ENCODE data around the gene PTPRCAP. TPM values are rescaled to one million over a fixed set of nuclear protein-coding genes. Genes with fewer than 3 reads are reported as not detected.
"Not testable (repeated sequence)": the region's sequence is repeated elsewhere in the genome, so short reads cannot be mapped to it uniquely, and the experiment has no call there.

The PTPRCAP gene, protein sequence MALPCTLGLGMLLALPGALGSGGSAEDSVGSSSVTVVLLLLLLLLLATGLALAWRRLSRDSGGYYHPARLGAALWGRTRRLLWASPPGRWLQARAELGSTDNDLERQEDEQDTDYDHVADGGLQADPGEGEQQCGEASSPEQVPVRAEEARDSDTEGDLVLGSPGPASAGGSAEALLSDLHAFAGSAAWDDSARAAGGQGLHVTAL
- polyA plus RNA-seq = 1 to 10 TPM; 6.2 to 6.5 TPM

DNA sequence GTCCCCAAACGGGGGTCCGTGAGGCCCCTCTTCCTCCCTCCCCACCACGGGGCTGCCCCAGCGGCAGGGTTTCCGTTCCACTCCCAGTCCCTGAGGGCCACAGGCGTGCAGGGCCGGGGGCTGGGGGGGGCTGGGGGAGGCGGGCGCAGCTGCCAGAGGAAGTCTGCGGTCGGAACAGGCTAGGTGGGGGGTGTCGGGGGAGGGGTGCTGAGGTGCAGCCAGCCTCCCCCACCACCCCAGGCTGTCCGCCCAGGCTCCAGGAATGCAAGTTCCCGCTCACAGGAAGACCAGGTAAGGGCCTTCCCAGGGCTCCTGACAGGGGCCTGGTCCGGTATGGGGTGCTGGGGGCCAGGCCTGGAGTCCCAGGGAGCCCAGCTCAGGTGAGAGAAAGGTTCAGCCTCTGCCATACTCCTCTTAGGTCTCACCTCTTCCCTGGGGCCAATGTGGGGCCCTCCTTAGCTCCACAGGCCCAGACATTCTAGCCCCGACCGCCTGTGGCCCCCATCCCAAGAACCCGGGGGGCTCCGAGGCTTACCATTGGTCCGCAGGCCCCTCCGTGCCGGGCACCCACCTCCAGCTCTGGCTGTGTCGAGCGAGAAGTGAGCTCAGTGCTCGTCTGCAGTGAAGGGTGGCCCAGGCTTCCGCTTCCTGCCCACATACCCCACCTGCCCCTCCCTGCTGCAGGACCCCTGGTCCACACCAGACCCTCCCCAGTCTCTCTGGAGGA is at the start of gene PTPRCAP:
TSS of gene PTPRCAP (minus strand) at position 601 of the 727 bp plus-strand sequence. CDS start at position 538, 63 bp downstream.
- H3K9me3 ChIP-seq (ENCODE audit: control insufficient read depth in 2 of 2, insufficient read depth in 1 of 2, low read depth in 1 of 2, low read length in 1 of 2) = no peaks in the 10 kb centered on the region
- no peaks in the 10 kb centered on the region for H3K27me3 ChIP-seq (ENCODE audit: control insufficient read depth in 1 of 2, insufficient read depth in 2 of 2, low read length in 2 of 2)
- WGBS, 2 donors = 69% methylated on average over 17 to 26 of the region's 26 CpGs
- H3K4me3 ChIP-seq (ENCODE audit: low read depth in 1 of 2, low read length in 2 of 2) = peak within 1 kb of the TSS; percentile 25 to 40
- H3K27ac ChIP-seq (ENCODE audit: low read depth in 2 of 2, low read length in 1 of 2) = peak within 1 kb of the TSS; percentile 70 to 85
- H3K36me3 ChIP-seq (ENCODE audit: control insufficient read depth in 2 of 2, insufficient read depth in 2 of 2, low read length in 1 of 2) = peaks cover 3 to 80% of the 10 kb centered on the region in 2 donors
- H3K4me1 ChIP-seq (ENCODE audit: control insufficient read depth in 2 of 2, insufficient read depth in 2 of 2, low read length in 1 of 2) = peaks cover 13 to 30% of the 10 kb centered on the region in 2 donors

- Histone ChIP-seq H3K4me3 (ENCODE audit: low read depth in 1 of 2, low read length in 2 of 2) (no peak overlapping the region), H3K27me3 (ENCODE audit: control insufficient read depth in 1 of 2, insufficient read depth in 2 of 2, low read length in 2 of 2) (no peaks in the 10 kb centered on the region), H3K4me1 (ENCODE audit: control insufficient read depth in 2 of 2, insufficient read depth in 2 of 2, low read length in 1 of 2) (peaks cover 4 to 19% of the 10 kb centered on the region in 2 donors), H3K9me3 (ENCODE audit: control insufficient read depth in 2 of 2, insufficient read depth in 1 of 2, low read depth in 1 of 2, low read length in 1 of 2) (no peaks in the 10 kb centered on the region), H3K27ac (ENCODE audit: low read depth in 2 of 2, low read length in 1 of 2) (no peak overlapping the region), H3K36me3 (ENCODE audit: control insufficient read depth in 2 of 2, insufficient read depth in 2 of 2, low read length in 1 of 2) (peaks cover 0 to 27% of the 10 kb centered on the region in 2 donors)
- WGBS, 2 donors = 83% methylated on average over 18 to 20 of the region's 20 CpGs
Observed at GRCh38 chr11:67486481-67487195, 49.2 kb upstream of the PTPRCAP start.

DNA sequence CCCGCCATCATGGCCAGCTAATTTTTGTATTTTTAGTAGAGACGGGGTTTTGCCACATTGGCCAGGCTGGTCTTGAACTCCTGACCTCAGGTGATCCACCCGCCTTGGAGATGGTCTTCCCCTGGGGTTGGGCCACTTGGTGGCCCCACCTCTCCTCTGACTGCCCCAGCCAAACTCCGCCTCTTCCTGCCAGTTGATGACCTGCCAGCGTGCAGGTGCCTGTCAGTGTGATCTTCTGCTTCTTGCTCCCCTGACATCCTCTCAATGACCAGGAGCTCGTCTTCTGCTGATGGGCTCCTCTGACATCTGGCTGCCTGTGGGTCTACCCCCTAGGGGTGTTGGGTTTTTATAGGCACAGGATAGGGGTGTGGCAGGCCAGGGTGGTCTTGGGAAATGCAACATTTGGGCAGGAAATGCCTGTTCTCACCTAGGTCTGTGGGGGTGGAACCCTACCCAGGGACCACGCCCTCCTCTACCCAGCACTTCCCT is 48.4 kb upstream of the PTPRCAP start:
- H3K9me3 ChIP-seq (ENCODE audit: control insufficient read depth in 2 of 2, insufficient read depth in 1 of 2, low read depth in 1 of 2, low read length in 1 of 2); H3K27ac ChIP-seq (ENCODE audit: low read depth in 2 of 2, low read length in 1 of 2); H3K4me3 ChIP-seq (ENCODE audit: low read depth in 1 of 2, low read length in 2 of 2); H3K27me3 ChIP-seq (ENCODE audit: control insufficient read depth in 1 of 2, insufficient read depth in 2 of 2, low read length in 2 of 2): not testable (repeated sequence)
- peaks cover 0 to 19% of the 10 kb centered on the region in 2 donors for H3K36me3 ChIP-seq (ENCODE audit: control insufficient read depth in 2 of 2, insufficient read depth in 2 of 2, low read length in 1 of 2)
- peaks cover 4 to 19% of the 10 kb centered on the region in 2 donors for H3K4me1 ChIP-seq (ENCODE audit: control insufficient read depth in 2 of 2, insufficient read depth in 2 of 2, low read length in 1 of 2)
- 65 to 75% methylated on average over 7 of the region's 7 CpGs for WGBS, 2 donors

DNA sequence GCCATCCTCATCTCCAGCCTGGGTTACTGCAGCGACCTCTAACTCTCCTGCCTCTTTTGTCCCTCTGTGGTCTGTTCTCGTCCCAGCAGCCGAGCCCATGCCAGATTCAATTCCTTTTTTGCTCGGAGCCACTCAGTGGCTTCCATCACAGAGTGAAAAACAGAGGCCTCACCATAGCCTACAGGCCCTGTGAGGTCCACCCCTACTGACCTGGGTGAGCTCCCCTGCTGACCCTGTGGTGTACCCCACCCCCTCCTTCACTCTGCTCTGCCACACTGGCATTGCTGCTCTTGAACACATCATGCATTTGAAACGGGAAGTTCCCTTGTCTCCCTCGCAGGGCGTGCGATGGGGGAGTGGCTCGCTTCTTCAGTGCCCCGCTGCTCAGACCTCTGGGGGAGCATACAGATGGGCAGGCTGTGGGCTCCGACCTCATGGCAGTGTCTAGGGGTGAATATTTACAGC is 47.4 kb upstream of the PTPRCAP start:
- peak overlapping the region; percentile 27 to 50 for H3K27ac ChIP-seq (ENCODE audit: low read depth in 2 of 2, low read length in 1 of 2)

GRCh38 chr11:67483831-67484665 is 46.6 kb upstream of the PTPRCAP start:
- peaks cover 0 to 1% of the 10 kb centered on the region in 2 donors for H3K36me3 ChIP-seq (ENCODE audit: control insufficient read depth in 2 of 2, insufficient read depth in 2 of 2, low read length in 1 of 2)
- H3K4me3 ChIP-seq (ENCODE audit: low read depth in 1 of 2, low read length in 2 of 2) = peak overlapping the region in 1 of 2 donors; percentile 58
- H3K27me3 ChIP-seq (ENCODE audit: control insufficient read depth in 1 of 2, insufficient read depth in 2 of 2, low read length in 2 of 2) = no peaks in the 10 kb centered on the region
- H3K4me1 ChIP-seq (ENCODE audit: control insufficient read depth in 2 of 2, insufficient read depth in 2 of 2, low read length in 1 of 2) = peaks cover 4 to 19% of the 10 kb centered on the region in 2 donors
- 72 to 78% methylated on average over 16 of the region's 16 CpGs for WGBS, 2 donors
- H3K9me3 ChIP-seq (ENCODE audit: control insufficient read depth in 2 of 2, insufficient read depth in 1 of 2, low read depth in 1 of 2, low read length in 1 of 2) = no peaks in the 10 kb centered on the region
- peak overlapping the region; percentile 76 to 95 for H3K27ac ChIP-seq (ENCODE audit: low read depth in 2 of 2, low read length in 1 of 2)

More for the DNA sequence above, 47.4 kb upstream of the PTPRCAP start:
- H3K27me3 ChIP-seq (ENCODE audit: control insufficient read depth in 1 of 2, insufficient read depth in 2 of 2, low read length in 2 of 2) = no peaks in the 10 kb centered on the region
- peaks cover 4 to 19% of the 10 kb centered on the region in 2 donors for H3K4me1 ChIP-seq (ENCODE audit: control insufficient read depth in 2 of 2, insufficient read depth in 2 of 2, low read length in 1 of 2)
- no peaks in the 10 kb centered on the region for H3K9me3 ChIP-seq (ENCODE audit: control insufficient read depth in 2 of 2, insufficient read depth in 1 of 2, low read depth in 1 of 2, low read length in 1 of 2)
- no peak overlapping the region for H3K4me3 ChIP-seq (ENCODE audit: low read depth in 1 of 2, low read length in 2 of 2)
- 63 to 72% methylated on average over 11 of the region's 11 CpGs for WGBS, 2 donors
- H3K36me3 ChIP-seq (ENCODE audit: control insufficient read depth in 2 of 2, insufficient read depth in 2 of 2, low read length in 1 of 2) = peaks cover 0 to 9% of the 10 kb centered on the region in 2 donors

DNA sequence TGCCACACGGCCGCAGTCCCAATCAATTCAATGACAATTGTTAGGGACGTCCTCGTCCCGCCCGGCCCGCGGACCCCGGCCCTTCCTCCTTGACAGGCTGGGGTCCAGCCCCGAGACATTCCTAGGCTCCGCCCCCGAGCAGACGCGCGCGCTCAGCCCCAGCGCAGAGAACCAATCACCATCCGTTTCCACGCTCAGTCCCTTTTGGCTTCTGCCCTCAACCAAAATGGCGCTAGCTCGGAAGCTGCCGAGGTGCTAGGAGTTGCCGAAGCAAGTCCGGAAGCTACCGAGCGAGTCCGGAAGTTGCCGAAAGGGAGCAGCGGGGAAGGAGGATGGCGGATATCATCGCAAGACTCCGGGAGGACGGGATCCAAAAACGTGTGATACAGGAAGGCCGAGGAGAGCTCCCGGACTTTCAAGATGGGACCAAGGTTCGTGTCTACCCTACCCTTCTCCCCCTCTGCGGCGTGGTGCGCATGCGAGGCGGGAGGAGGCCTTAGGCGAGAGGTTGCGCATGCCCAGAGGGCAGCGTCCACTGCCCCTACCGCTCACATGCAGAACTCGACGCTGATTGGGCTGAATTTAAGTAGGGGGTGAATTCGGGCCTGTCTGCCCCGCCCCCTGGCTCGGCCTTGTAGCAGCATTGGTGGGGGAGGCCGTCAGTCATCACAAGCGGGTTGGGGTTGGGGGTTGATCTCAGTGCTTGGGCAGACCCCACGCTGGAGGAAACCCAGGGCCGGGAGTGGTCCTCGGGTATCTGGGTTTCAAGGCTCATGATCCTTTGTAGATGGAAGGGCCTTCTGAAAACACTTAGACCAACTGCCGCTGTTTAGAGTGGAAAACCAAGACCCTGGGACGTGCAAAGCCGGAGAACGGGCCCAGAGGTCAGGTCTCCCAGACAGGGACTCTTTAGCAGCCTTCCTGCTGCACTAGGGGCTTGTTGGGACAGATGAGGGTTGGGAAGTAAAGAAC is 45.6 kb upstream of the PTPRCAP start, which contains the start of gene AIP:
TSS of gene AIP (plus strand) at position 200 of the 972 bp plus-strand sequence. CDS start at position 333, 133 bp downstream.
- H3K9me3 ChIP-seq (ENCODE audit: control insufficient read depth in 2 of 2, insufficient read depth in 1 of 2, low read depth in 1 of 2, low read length in 1 of 2) = no peaks in the 10 kb centered on the region
- H3K27ac ChIP-seq (ENCODE audit: low read depth in 2 of 2, low read length in 1 of 2) = peak within 1 kb of the TSS; percentile 76 to 95
- H3K36me3 ChIP-seq (ENCODE audit: control insufficient read depth in 2 of 2, insufficient read depth in 2 of 2, low read length in 1 of 2) = no peaks in the 10 kb centered on the region
- no peaks in the 10 kb centered on the region for H3K27me3 ChIP-seq (ENCODE audit: control insufficient read depth in 1 of 2, insufficient read depth in 2 of 2, low read length in 2 of 2)
- H3K4me3 ChIP-seq (ENCODE audit: low read depth in 1 of 2, low read length in 2 of 2) = peak within 1 kb of the TSS; percentile 58 to 66
- H3K4me1 ChIP-seq (ENCODE audit: control insufficient read depth in 2 of 2, insufficient read depth in 2 of 2, low read length in 1 of 2) = peaks cover 4 to 19% of the 10 kb centered on the region in 2 donors
- WGBS, 2 donors = 8 to 10% methylated on average over 60 of the region's 60 CpGs

- peak overlapping the region; percentile 76 to 95 for H3K27ac ChIP-seq (ENCODE audit: low read depth in 2 of 2, low read length in 1 of 2)
- peak overlapping the region; percentile 58 to 66 for H3K4me3 ChIP-seq (ENCODE audit: low read depth in 1 of 2, low read length in 2 of 2)
- no peaks in the 10 kb centered on the region for H3K27me3 ChIP-seq (ENCODE audit: control insufficient read depth in 1 of 2, insufficient read depth in 2 of 2, low read length in 2 of 2)
- no peaks in the 10 kb centered on the region for H3K9me3 ChIP-seq (ENCODE audit: control insufficient read depth in 2 of 2, insufficient read depth in 1 of 2, low read depth in 1 of 2, low read length in 1 of 2)
- peaks cover 4 to 19% of the 10 kb centered on the region in 2 donors for H3K4me1 ChIP-seq (ENCODE audit: control insufficient read depth in 2 of 2, insufficient read depth in 2 of 2, low read length in 1 of 2)
- no peaks in the 10 kb centered on the region for H3K36me3 ChIP-seq (ENCODE audit: control insufficient read depth in 2 of 2, insufficient read depth in 2 of 2, low read length in 1 of 2)
- WGBS, 2 donors = 33 to 34% methylated on average over 19 of the region's 19 CpGs
Observed at GRCh38 chr11:67482275-67482826, 44.9 kb upstream of the PTPRCAP start.

Measured in esophagus (tissue), 2 donors.